Measurements from ENCODE around the gene TRIM17. TPM values are rescaled to one million over a fixed set of nuclear protein-coding genes. Genes with fewer than 3 reads are reported as not detected.

TRIM17 gene
- total RNA-seq, 1 donor from 2014 or later: 1.5 TPM

DNA sequence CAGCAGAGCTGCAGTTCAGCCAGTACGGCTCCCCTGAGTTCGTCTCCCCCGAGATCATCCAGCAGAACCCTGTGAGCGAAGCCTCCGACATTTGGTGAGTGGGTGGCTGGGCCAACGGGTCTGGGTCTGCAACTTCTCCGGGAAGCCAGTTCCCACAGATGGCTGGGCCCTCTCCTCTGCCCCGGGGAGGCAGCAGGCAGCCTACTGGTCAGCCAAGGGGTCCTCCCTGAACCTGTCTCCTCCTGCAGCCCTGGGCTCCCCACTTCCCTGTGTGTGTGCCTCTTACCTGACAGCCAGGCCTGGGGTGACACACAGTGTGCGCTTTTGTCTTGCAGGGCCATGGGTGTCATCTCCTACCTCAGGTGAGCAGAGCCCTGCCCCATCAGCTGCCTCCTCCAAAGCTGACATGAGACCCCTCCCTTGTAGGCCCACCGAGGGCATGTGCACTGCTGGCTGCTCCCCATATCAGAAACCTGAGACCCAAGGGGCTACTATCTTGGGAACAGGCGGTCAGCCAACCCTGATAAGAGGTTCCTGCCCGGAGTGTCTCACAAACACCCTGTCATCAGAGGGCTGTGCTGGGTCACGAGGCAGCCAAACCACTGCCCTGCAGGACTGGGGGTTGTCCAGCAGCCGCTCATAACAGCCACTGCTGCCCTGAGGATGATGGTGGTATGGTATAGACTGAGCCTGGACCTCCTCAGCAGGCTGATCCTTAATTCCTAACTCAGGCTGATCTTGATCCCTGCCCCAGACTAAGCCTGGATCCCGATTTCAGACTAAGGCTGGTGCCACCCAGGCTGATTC, 47.7 kb downstream of the TRIM17 start:
- Histone ChIP-seq H3K36me3 (ENCODE audit: insufficient read depth, low read length) (no peaks in the 10 kb centered on the region), H3K9ac (ENCODE audit: low read length) (no peak overlapping the region), H3K4me3 (ENCODE audit: insufficient read depth, low read depth, low read length) (no peak overlapping the region), H3K27me3 (ENCODE audit: insufficient read depth, low read length) (no peaks in the 10 kb centered on the region), H4K20me1 (ENCODE audit: insufficient read depth, low read length) (no peaks in the 10 kb centered on the region), H3K79me2 (ENCODE audit: insufficient read depth, low read length) (no peaks in the 10 kb centered on the region), H3K4me1 (ENCODE audit: insufficient read depth, low read length) (no peaks in the 10 kb centered on the region), H3K4me2 (ENCODE audit: low read length) (no peak overlapping the region), H3K9me3 (ENCODE audit: insufficient read depth, low read depth, low read length) (no peaks in the 10 kb centered on the region), H2AFZ (ENCODE audit: low read depth, low read length) (no peak overlapping the region), H3K27ac (ENCODE audit: low read depth, low read length) (no peak overlapping the region)
- Mint-ChIP-seq H3K4me1 (ENCODE audit: low read depth, unreplicated experiment) (no peaks in the 10 kb centered on the region), H3K4me3 (ENCODE audit: unreplicated experiment) (no peak overlapping the region), H3K27ac (ENCODE audit: unreplicated experiment) (no peak overlapping the region), H3K27me3 (ENCODE audit: low read depth, unreplicated experiment) (peaks cover 28% of the 10 kb centered on the region), H3K9me3 (ENCODE audit: unreplicated experiment) (no peaks in the 10 kb centered on the region), H3K36me3 (ENCODE audit: low read depth, unreplicated experiment) (no peaks in the 10 kb centered on the region)
- TF ChIP-seq, protein P1, sequence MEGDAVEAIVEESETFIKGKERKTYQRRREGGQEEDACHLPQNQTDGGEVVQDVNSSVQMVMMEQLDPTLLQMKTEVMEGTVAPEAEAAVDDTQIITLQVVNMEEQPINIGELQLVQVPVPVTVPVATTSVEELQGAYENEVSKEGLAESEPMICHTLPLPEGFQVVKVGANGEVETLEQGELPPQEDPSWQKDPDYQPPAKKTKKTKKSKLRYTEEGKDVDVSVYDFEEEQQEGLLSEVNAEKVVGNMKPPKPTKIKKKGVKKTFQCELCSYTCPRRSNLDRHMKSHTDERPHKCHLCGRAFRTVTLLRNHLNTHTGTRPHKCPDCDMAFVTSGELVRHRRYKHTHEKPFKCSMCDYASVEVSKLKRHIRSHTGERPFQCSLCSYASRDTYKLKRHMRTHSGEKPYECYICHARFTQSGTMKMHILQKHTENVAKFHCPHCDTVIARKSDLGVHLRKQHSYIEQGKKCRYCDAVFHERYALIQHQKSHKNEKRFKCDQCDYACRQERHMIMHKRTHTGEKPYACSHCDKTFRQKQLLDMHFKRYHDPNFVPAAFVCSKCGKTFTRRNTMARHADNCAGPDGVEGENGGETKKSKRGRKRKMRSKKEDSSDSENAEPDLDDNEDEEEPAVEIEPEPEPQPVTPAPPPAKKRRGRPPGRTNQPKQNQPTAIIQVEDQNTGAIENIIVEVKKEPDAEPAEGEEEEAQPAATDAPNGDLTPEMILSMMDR (IDR thresholded peaks at IDR 0.05; ENCODE audit: insufficient read depth, low read depth, low read length): no peak
- DNase-seq (ENCODE audit: low read depth): no peak
- no peak for FAIRE-seq

DNA sequence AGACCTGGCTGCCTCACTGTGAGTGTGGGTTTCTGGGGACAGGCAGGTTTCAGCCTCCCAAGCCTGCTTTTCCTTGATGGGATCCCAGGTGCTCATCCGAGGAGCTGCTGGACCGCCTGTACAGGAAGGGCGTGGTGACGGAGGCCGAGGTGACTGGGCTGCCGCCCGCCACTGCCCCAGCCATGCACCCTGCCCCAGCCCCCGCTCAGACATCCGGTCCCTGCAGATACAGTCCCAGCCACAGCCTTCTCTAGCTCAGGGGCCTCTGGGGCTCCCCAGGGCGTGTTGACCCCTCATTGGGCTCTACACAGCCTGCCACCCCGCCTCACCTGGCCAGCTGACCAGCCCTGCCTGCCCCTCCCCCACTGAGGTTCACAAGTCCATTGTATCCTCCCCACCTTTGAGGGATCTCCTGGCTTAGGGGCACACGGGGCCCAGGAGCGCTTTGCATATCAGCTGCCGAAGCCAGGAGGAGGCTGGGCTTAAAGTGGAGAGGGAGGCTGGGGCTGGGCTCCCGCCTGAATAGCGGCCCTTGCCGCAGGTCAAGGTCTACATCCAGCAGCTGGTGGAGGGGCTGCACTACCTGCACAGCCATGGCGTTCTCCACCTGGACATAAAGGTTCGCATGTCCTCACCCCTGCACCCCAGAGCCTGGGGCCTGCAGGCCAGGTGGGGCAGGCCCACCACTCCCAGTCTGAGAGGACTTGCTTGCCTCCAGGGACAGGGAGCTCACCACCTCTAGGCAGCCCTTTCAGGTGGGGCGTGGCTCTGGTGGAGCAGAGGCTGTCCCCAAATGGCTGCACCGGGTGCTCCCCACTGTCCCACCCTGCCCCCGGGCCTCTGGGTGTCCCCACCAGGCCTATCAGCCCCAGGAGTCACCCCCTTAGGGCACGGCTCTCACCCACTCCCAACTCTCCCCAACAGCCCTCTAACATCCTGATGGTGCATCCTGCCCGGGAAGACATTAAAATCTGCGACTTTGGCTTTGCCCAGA, 48.6 kb downstream of the TRIM17 start:
- no peak overlapping the region for H3K4me3 ChIP-seq (ENCODE audit: insufficient read depth, low read depth, low read length)
- Mint-ChIP-seq H3K27ac (ENCODE audit: unreplicated experiment) (no peak overlapping the region), H3K4me1 (ENCODE audit: low read depth, unreplicated experiment) (no peaks in the 10 kb centered on the region), H3K9me3 (ENCODE audit: unreplicated experiment) (no peaks in the 10 kb centered on the region), H3K27me3 (ENCODE audit: low read depth, unreplicated experiment) (peaks cover 31% of the 10 kb centered on the region), H3K4me3 (ENCODE audit: unreplicated experiment) (no peak overlapping the region), H3K36me3 (ENCODE audit: low read depth, unreplicated experiment) (no peaks in the 10 kb centered on the region)
- no peaks in the 10 kb centered on the region for H3K36me3 ChIP-seq (ENCODE audit: insufficient read depth, low read length)
- H3K4me2 ChIP-seq (ENCODE audit: low read length): no peak overlapping the region
- FAIRE-seq: no peak
- no peak overlapping the region for H3K9ac ChIP-seq (ENCODE audit: low read length)
- H3K27me3 ChIP-seq (ENCODE audit: insufficient read depth, low read length): no peaks in the 10 kb centered on the region
- H2AFZ ChIP-seq (ENCODE audit: low read depth, low read length): no peak overlapping the region
- no peak for DNase-seq (ENCODE audit: low read depth)
- H3K79me2 ChIP-seq (ENCODE audit: insufficient read depth, low read length): no peaks in the 10 kb centered on the region
- no peaks in the 10 kb centered on the region for H4K20me1 ChIP-seq (ENCODE audit: insufficient read depth, low read length)
- TF ChIP-seq, protein P1 (IDR thresholded peaks at IDR 0.05; ENCODE audit: insufficient read depth, low read depth, low read length): no peak
- no peak for TF ChIP-seq EZH2 (IDR thresholded peaks at IDR 0.05; ENCODE audit: insufficient read depth, low read length)
- H3K27ac ChIP-seq (ENCODE audit: low read depth, low read length): no peak overlapping the region
- no peaks in the 10 kb centered on the region for H3K9me3 ChIP-seq (ENCODE audit: insufficient read depth, low read depth, low read length)
- H3K4me1 ChIP-seq (ENCODE audit: insufficient read depth, low read length): no peaks in the 10 kb centered on the region

Measured in astrocyte (in vitro differentiated cells and primary cell).